OCI-LY1 (cell line): ENCODE measurements around the gene ABTB2.

Source experiments
- CTCF ChIP-seq: fragments of 200-600 bp; sonication (generic), shearing (Covaris generic); IDR thresholded peaks from 2 replicates; pipeline ENCODE4 v1.5.1; 2017; ENCODE audit warnings: mild to moderate bottlenecking, antibody characterized with exemption, low read length, moderate library complexity, mixed read lengths
- EZH2 ChIP-seq: fragments of 200-600 bp; sonication (generic), shearing (Covaris generic); IDR thresholded peaks from 2 replicates; pipeline ENCODE4 v1.8.0; 2017; ENCODE audit warnings: borderline replicate concordance, mixed run types, mild to moderate bottlenecking, antibody characterized with exemption, low read length, moderate library complexity, mixed read lengths

GRCh38 chr11:34207487-34208180 lies 150.2 kb downstream of the ABTB2 start:
- TF ChIP-seq CTCF, result no peak
- TF ChIP-seq EZH2, result no peak
